GM21786 (cell line): ENCODE measurements around the gene SQSTM1.

Experiments
- ATAC-seq: cut with Tn5 transposase; IDR thresholded peaks from one replicate; pipeline ENCODE4 v1.9.1; 2021; ENCODE audit not compliant: unreplicated experiment

SQSTM1 gene

GRCh38 chr5:179794575-179794974, 26.1 kb upstream of the SQSTM1 start:
- no peak for ATAC-seq

- no peak for ATAC-seq
Observed at GRCh38 chr5:179795049-179795862, 25.4 kb upstream of the SQSTM1 start.

- peak; percentile 72 for ATAC-seq
Observed at GRCh38 chr5:179795863-179796833, 24.6 kb upstream of the SQSTM1 start.

DNA sequence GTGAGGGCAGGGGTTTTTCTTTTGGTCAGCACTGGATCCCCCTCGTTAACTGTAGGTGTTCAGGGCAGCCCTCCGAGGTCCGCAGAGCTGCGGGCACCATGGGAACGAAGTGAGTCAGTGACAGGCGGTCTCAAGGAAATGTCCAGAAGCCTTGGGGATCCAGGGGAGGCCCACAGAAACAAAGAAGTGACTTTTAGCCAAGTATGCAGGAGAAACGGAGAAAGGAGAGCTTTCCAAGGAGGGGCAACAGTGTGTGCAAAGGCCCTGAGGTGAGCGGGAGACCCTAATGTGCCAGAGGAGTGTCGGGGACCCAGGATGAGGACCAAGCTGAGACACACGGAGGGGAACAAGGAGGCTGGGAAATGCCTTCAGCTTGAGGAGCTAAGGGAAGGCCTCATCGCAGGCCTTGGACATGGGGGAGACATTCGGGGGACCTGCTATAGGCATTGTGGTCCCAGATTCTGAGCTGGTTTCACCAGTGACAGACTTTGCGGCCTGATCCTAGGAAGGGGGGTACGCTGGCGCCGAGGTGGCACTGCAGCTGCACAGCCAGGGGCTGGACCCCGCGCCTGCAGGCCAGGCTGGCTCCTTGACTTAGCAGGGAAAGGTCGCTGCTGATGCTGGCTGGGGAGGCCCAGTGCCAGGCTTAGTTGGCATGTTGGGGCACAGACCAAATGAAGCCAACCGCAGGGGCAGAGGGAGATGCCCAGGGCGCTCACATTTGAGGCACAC, 23.7 kb upstream of the SQSTM1 start:
- no peak for ATAC-seq

DNA sequence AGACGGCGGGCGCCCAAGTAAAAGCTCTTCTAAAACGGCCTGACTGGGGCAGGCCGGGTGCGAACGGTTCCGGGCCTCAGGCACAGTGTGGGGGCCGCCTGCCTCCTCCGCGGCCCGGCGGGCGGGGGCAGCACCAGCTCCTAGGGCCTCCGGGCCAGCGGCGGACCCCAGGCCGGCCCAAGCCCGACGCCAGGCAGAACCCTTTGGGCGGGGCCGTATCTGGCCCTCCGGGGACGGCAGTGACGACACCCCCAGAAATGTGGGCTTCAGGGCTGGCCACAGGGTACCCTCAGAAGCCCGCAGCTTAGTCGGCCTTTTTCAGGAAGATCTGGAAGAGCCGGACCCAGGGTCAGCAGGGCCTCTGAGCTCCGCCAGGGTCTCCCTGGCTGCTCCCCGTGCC, 23.0 kb upstream of the SQSTM1 start:
- no peak for ATAC-seq

- no peak for ATAC-seq
Observed at GRCh38 chr5:179798144-179798770, 22.4 kb upstream of the SQSTM1 start.

DNA sequence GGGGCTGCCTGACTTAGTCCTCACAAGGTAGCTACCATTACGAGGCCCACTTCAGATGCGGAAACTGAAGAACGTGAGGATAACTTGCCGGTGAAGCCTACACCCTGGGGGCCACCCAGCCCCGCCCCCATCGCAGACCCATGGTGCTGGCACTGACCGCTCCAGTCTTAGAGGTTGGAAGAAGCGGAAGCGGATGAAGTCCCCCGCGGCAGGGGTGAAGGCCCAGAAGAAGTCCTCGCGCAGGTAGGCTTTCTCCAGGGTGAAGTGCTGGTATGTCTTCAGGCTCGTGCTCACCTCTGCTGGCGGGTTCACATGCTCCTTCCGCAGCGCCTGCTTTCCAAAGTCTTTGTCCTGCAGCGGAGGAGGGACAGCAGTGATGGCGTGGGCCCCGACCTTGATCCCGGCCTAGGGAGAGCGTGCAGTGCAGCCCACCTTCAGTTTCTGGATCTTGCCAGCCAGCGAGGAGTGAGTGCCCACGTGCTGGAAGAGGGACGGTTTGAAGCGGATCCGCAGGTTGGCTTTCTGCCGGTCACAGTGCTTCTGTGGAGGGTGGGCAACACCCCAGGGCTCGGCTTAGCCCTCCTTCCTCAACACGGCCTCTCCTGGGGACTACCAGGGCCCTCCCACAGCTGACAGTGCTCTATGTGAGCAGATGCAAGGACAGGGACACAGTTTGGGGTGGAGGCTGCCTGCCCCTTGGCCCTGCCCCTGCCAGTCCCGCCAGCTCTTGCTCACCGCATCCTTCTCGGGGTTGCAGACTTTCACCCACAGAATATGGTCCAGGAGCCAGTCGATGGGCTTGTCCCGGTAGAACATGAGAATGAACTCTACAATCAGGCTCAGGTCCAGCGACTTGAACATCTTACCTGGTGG, 21.7 kb upstream of the SQSTM1 start:
- no peak for ATAC-seq

- no peak for ATAC-seq
Observed at GRCh38 chr5:179799644-179799973, 21.1 kb upstream of the SQSTM1 start.

DNA sequence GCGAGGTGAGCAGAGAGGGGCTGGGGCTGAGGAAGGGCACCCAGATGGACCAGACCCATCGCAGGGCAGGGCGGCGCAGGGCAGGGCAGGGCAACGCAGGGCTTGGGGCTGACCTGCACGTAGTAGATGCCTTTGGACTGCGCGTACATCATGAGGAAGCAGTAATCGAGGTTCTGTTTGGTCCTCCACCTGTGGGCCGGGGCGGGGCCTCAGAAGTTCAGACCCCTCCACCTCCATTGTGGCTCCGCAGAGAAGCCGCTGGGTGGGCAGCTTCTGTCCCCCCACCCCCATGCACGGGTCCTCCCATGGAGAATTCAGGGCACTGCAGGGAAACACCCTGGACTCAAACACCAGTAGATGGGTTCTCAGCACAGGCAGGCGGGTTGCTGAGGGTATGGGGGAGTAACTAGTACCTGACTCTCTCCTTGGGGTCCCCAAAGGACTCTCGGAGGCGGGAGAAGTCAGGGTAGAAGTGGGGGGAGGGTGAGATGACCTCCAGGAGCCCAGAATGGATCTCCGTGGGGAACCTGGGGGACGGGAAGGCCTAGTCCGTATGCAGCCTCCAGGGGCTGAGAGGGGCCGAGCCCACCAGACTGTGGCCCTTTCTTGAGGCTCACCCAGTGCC, 20.5 kb upstream of the SQSTM1 start:
- no peak for ATAC-seq

- no peak for ATAC-seq
Observed at GRCh38 chr5:179800696-179801201, 20.0 kb upstream of the SQSTM1 start.

GRCh38 chr5:179801304-179802206, 19.1 kb upstream of the SQSTM1 start:
- ATAC-seq = peak; percentile 44

DNA sequence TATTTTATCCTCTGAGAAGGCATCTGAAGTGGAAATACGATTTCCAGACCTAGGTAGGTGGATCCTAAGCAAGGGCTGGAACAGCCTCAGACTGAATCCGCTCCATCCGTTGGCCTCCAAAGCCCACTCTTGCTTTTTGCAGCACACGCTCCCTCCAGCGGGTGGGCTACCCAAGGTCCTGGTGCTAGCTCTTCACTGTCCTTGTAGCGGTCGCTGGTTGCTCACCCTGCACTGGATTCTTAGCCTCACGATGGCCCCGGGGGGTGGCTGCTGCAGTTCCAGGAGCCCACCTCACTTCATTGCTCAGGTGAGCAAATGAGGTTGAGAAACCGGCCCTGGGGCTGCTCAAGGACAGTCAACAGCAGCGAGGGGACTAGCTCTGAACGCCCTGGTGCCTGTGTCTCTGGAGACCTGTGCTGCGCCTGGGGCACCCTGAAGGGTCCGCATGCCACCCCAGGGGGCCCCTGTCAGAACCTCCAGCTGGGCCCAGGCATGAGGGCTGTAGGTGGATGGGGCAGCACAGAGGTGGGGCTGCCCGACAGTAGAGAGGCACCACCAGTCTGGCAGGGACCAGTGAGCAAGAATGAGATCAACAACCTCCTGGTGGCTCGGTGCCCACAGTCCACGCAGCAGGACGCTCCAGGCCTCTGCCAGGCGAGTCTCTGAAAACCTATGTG, 18.4 kb upstream of the SQSTM1 start:
- no peak for ATAC-seq

DNA sequence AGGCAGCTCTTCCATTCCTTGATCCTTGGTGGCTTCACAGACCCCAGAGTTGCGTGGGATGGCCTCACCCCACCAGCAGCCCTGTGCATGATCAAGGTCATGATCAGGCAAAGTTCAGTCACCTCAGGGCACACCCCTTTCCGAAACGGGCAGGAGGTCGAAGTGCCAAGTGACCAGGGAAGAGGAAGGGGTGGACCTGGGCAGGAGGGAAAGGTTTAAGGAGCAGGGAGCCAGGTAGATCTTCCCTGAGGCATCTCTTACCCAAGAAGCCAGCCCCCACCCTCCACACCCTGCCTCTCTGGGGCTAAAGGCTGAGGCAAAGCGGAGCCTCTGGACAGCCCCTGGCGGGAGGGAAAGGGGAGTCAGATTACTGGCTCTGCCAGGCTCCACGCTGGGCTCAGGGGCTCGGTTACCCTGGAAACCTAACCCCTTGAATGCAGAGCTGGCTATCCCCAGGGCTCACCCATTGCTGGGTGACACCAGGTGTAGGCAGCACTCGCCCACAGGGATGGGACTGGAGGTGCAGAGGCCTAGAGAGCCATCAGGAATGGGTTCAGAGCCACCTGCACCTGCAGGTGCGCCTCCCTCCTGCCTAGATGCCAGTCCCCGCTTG, 17.6 kb upstream of the SQSTM1 start:
- no peak for ATAC-seq

GRCh38 chr5:179803651-179804554, 16.8 kb upstream of the SQSTM1 start:
- no peak for ATAC-seq

GRCh38 chr5:179804555-179804947, 16.2 kb upstream of the SQSTM1 start:
- no peak for ATAC-seq

GRCh38 chr5:179805070-179805528, 15.6 kb upstream of the SQSTM1 start:
- no peak for ATAC-seq
